SU-DHL-6 (cell line): ENCODE measurements around the gene TMEM132A.

Source experiments
- H2AFZ ChIP-seq: fragments of 200-600 bp; sonication (generic); 2 replicates; pipeline ENCODE4 v1.6.1; 2014; ENCODE audit warnings: low read depth, mild to moderate bottlenecking, moderate library complexity, mixed read lengths, antibody characterized with exemption, low read length; ENCODE audit not compliant: severe bottlenecking
- H3F3A ChIP-seq: fragments of 200-600 bp; shearing (Covaris generic); 2 replicates; pipeline ENCODE4 v1.6.0; 2016; ENCODE audit warnings: antibody characterized with exemption, mild to moderate bottlenecking; ENCODE audit not compliant: insufficient read depth
- H3K27ac ChIP-seq: fragments of 200-600 bp; sonication (generic); 2 replicates; pipeline ENCODE4 v1.5.1; 2016; ENCODE audit warnings: low read depth, mild to moderate bottlenecking, low read length, moderate library complexity, mixed read lengths
- H3K27me3 ChIP-seq: fragments of 200-600 bp; sonication (generic), shearing (Covaris generic); 2 replicates; pipeline ENCODE4 v1.6.0; 2014; ENCODE audit warnings: mild to moderate bottlenecking, low read length
- H3K36me3 ChIP-seq: fragments of 200-600 bp; sonication (generic); 2 replicates; pipeline ENCODE4 v1.6.1; 2014; ENCODE audit warnings: mild to moderate bottlenecking, low read length, mixed read lengths
- H3K4me2 ChIP-seq: fragments of 300-600, 200-600 bp; shearing (Covaris generic), sonication (generic); 2 replicates; pipeline ENCODE4 v1.6.0; 2014; ENCODE audit warnings: low read length, low read depth, mild to moderate bottlenecking; ENCODE audit not compliant: poor library complexity, severe bottlenecking
- H3K4me3 ChIP-seq: fragments of 200-600 bp; sonication (generic); 2 replicates; pipeline ENCODE4 v1.5.1; 2014; ENCODE audit warnings: antibody characterized with exemption, low read length, mild to moderate bottlenecking, mixed read lengths; ENCODE audit not compliant: insufficient read depth, poor library complexity, severe bottlenecking
- H3K79me2 ChIP-seq: fragments of 200-600 bp; sonication (generic); 2 replicates; pipeline ENCODE4 v1.6.1; 2014; ENCODE audit warnings: mild to moderate bottlenecking, low read length, moderate library complexity; ENCODE audit not compliant: insufficient read depth
- H3K9ac ChIP-seq: fragments of 200-600 bp; sonication (generic); 2 replicates; pipeline ENCODE4 v1.7.0; 2014; ENCODE audit warnings: mild to moderate bottlenecking, low read length
- H3K9me2 ChIP-seq: fragments of 200-600 bp; sonication (generic); replicated peaks from 2 replicates; pipeline ENCODE4 v1.6.1; 2014; ENCODE audit warnings: low read length; ENCODE audit not compliant: insufficient read depth
- H3K9me3 ChIP-seq: fragments of 200-600 bp; sonication (generic); 2 replicates; pipeline ENCODE4 v1.6.1; 2014; ENCODE audit warnings: low read length, mixed read lengths; ENCODE audit not compliant: insufficient read depth
- H4K20me1 ChIP-seq: fragments of 200-600 bp; sonication (generic); 2 replicates; pipeline ENCODE4 v1.6.1; 2014; ENCODE audit warnings: low read depth, mild to moderate bottlenecking, antibody characterized with exemption, low read length, moderate library complexity, mixed read lengths
- CTCF ChIP-seq: fragments of 200-600 bp; sonication (generic); IDR thresholded peaks from one replicate; pipeline ENCODE4 v1.5.1; 2017; ENCODE audit warnings: antibody characterized with exemption, mild to moderate bottlenecking, low read length, moderate library complexity; ENCODE audit not compliant: insufficient read depth, poor library complexity, severe bottlenecking
- EZH2phosphoT487 ChIP-seq: fragments of 200-600 bp; sonication (generic), shearing (Covaris generic); conservative IDR thresholded peaks from 2 replicates; pipeline ENCODE4 v1.6.1; 2018; ENCODE audit warnings: mild to moderate bottlenecking, antibody characterized with exemption, low read length, moderate library complexity, mixed read lengths

Gene TMEM132A

GRCh38 chr11:60932605-60933356, 8.5 kb downstream of the TMEM132A start:
- Histone ChIP-seq H3K9ac (no peak overlapping the region), H2AFZ (no peak overlapping the region), H3K27ac (peak overlapping the region; percentile 65), H3K79me2 (no peaks in the 10 kb centered on the region), H3K4me3 (no peak overlapping the region), H3K27me3 (no peaks in the 10 kb centered on the region), H3K9me3 (no peaks in the 10 kb centered on the region), H4K20me1 (no peaks in the 10 kb centered on the region), H3K36me3 (no peaks in the 10 kb centered on the region), H3K4me2 (peak overlapping the region; percentile 37), H3F3A (peaks cover 10% of the 10 kb centered on the region), H3K9me2 (no peaks in the 10 kb centered on the region)
- TF ChIP-seq CTCF (no peak), EZH2phosphoT487 (no peak)

- H2AFZ ChIP-seq, result no peak overlapping the region
- peaks cover 10% of the 10 kb centered on the region for H3F3A ChIP-seq
- H3K4me3 ChIP-seq, result no peak overlapping the region
- no peak overlapping the region for H3K4me2 ChIP-seq
- no peaks in the 10 kb centered on the region for H3K79me2 ChIP-seq
- H3K27me3 ChIP-seq, result no peaks in the 10 kb centered on the region
- TF ChIP-seq EZH2phosphoT487, result no peak
- no peak for TF ChIP-seq CTCF
- no peaks in the 10 kb centered on the region for H3K9me2 ChIP-seq
- no peaks in the 10 kb centered on the region for H3K36me3 ChIP-seq
- no peaks in the 10 kb centered on the region for H3K9me3 ChIP-seq
- no peaks in the 10 kb centered on the region for H4K20me1 ChIP-seq
- no peak overlapping the region for H3K9ac ChIP-seq
- H3K27ac ChIP-seq, result no peak overlapping the region
Observed at GRCh38 chr11:60933416-60934123, 9.3 kb downstream of the TMEM132A start.

GRCh38 chr11:60934124-60934789, 10.0 kb downstream of the TMEM132A start:
- no peaks in the 10 kb centered on the region for H4K20me1 ChIP-seq
- TF ChIP-seq CTCF (no peak), EZH2phosphoT487 (no peak)
- H3K27ac ChIP-seq, result no peak overlapping the region
- H3K4me2 ChIP-seq, result no peak overlapping the region
- no peaks in the 10 kb centered on the region for H3K9me3 ChIP-seq
- no peaks in the 10 kb centered on the region for H3K79me2 ChIP-seq
- no peak overlapping the region for H3K9ac ChIP-seq
- H3K27me3 ChIP-seq, result no peaks in the 10 kb centered on the region
- no peaks in the 10 kb centered on the region for H3K9me2 ChIP-seq
- no peaks in the 10 kb centered on the region for H3K36me3 ChIP-seq
- no peak overlapping the region for H3K4me3 ChIP-seq
- peaks cover 10% of the 10 kb centered on the region for H3F3A ChIP-seq
- H2AFZ ChIP-seq, result no peak overlapping the region
